GM19351 (cell line): ENCODE measurements around the gene RASIP1.

Source experiments
- ATAC-seq: cut with Tn5 transposase; IDR thresholded peaks from one replicate; pipeline ENCODE4 v1.9.1; 2021; ENCODE audit warnings: mild to moderate bottlenecking, moderate library complexity; ENCODE audit not compliant: unreplicated experiment

RASIP1 gene

GRCh38 chr19:48756686-48757085 is 16.3 kb upstream of the RASIP1 start:
- no peak for ATAC-seq

- ATAC-seq: no peak
Measured at GRCh38 chr19:48756212-48756611, 15.8 kb upstream of the RASIP1 start.

GRCh38 chr19:48755787-48756186 is 15.4 kb upstream of the RASIP1 start:
- ATAC-seq: no peak

- ATAC-seq: no peak
Measured at GRCh38 chr19:48755084-48755641, 14.8 kb upstream of the RASIP1 start, which contains the start of gene FGF21. Gene FGF21 (plus strand): TSS chr19:48755524. CDS start chr19:48756237, 713 bp downstream.

GRCh38 chr19:48752496-48753365 is 12.3 kb upstream of the RASIP1 start, which contains the start of gene FUT1:
Gene FUT1 (minus strand): TSS chr19:48752641. CDS start chr19:48751281, 1,360 bp downstream.
- no peak for ATAC-seq

- ATAC-seq: no peak
Measured at GRCh38 chr19:48751845-48752495, 11.6 kb upstream of the RASIP1 start.

GRCh38 chr19:48750771-48751504 is 10.5 kb upstream of the RASIP1 start:
- no peak for ATAC-seq

GRCh38 chr19:48750351-48750750 is 9.9 kb upstream of the RASIP1 start:
- no peak for ATAC-seq

GRCh38 chr19:48749571-48750198 is 9.3 kb upstream of the RASIP1 start:
- no peak for ATAC-seq

GRCh38 chr19:48746738-48747575 is 6.5 kb upstream of the RASIP1 start, which contains the start of gene IZUMO1:
Gene IZUMO1 (minus strand): TSS chr19:48746909. CDS start chr19:48745859, 1,050 bp downstream.
- no peak for ATAC-seq

- no peak for ATAC-seq
Measured at GRCh38 chr19:48746110-48746509, 5.7 kb upstream of the RASIP1 start.

- ATAC-seq: no peak
Measured at GRCh38 chr19:48745208-48745995, 5.0 kb upstream of the RASIP1 start.

- ATAC-seq: no peak
Measured at GRCh38 chr19:48742096-48742495, 1.7 kb upstream of the RASIP1 start.

- no peak for ATAC-seq
Measured at GRCh38 chr19:48741129-48741999, 954 bp upstream of the RASIP1 start.

GRCh38 chr19:48739404-48740163 is 826 bp downstream of the RASIP1 start:
- ATAC-seq: no peak

- peak; percentile 90 for ATAC-seq
Measured at GRCh38 chr19:48738557-48739403, 1.6 kb downstream of the RASIP1 start.
